Stimulated activated CD4-positive, alpha-beta T cell treated with anti-CD3 and anti-CD28 coated beads, Interleukin-4, amount 100 ng/mL, for 48 hours (primary cell): ENCODE results near the gene NRCAM.

Experiments used
- DNase-seq, 2 donors: peaks; one replicate each; pipeline ENCODE4 v3.0.0-alpha.2; 2020; ENCODE audit warnings: low read depth in 2 of 2

Gene NRCAM

GRCh38 chr7:108424013-108424412, 32.2 kb downstream of the NRCAM start:
- no peak for DNase-seq

- DNase-seq = no peak
Measured at GRCh38 chr7:108423089-108423989, 32.9 kb downstream of the NRCAM start.

- no peak for DNase-seq
Measured at GRCh38 chr7:108421720-108422331, 34.4 kb downstream of the NRCAM start.

- no peak for DNase-seq
Measured at GRCh38 chr7:108419961-108420908, 36.0 kb downstream of the NRCAM start.

- no peak for DNase-seq
Measured at GRCh38 chr7:108418946-108419345, 37.3 kb downstream of the NRCAM start.

- DNase-seq = no peak
Measured at GRCh38 chr7:108417926-108418325, 38.3 kb downstream of the NRCAM start.

GRCh38 chr7:108417144-108417543, 39.1 kb downstream of the NRCAM start:
- no peak for DNase-seq

- DNase-seq = no peak
Measured at GRCh38 chr7:108415821-108416536, 40.3 kb downstream of the NRCAM start.

GRCh38 chr7:108415084-108415483, 41.2 kb downstream of the NRCAM start:
- DNase-seq = no peak

GRCh38 chr7:108413782-108414492, 42.3 kb downstream of the NRCAM start:
- no peak for DNase-seq

- DNase-seq = no peak
Measured at GRCh38 chr7:108413337-108413736, 42.9 kb downstream of the NRCAM start.

GRCh38 chr7:108409146-108409545, 47.1 kb downstream of the NRCAM start:
- no peak for DNase-seq

- DNase-seq = no peak
Measured at GRCh38 chr7:108408296-108408991, 47.8 kb downstream of the NRCAM start.

- DNase-seq = no peak
Measured at GRCh38 chr7:108407676-108408075, 48.6 kb downstream of the NRCAM start.

- DNase-seq = no peak
Measured at GRCh38 chr7:108406222-108406890, 49.9 kb downstream of the NRCAM start.

GRCh38 chr7:108404509-108405420, 51.5 kb downstream of the NRCAM start:
- DNase-seq = no peak

- DNase-seq = no peak
Measured at GRCh38 chr7:108403597-108404217, 52.5 kb downstream of the NRCAM start.

- no peak for DNase-seq
Measured at GRCh38 chr7:108402865-108403264, 53.4 kb downstream of the NRCAM start.
